GM21737 (cell line): ENCODE results near the gene STON2.

Experiments
- ATAC-seq: cut with Tn5 transposase; IDR thresholded peaks from one replicate; pipeline ENCODE4 v1.9.1; 2021; ENCODE audit warnings: mild to moderate bottlenecking, moderate library complexity; ENCODE audit not compliant: unreplicated experiment

Gene STON2

DNA sequence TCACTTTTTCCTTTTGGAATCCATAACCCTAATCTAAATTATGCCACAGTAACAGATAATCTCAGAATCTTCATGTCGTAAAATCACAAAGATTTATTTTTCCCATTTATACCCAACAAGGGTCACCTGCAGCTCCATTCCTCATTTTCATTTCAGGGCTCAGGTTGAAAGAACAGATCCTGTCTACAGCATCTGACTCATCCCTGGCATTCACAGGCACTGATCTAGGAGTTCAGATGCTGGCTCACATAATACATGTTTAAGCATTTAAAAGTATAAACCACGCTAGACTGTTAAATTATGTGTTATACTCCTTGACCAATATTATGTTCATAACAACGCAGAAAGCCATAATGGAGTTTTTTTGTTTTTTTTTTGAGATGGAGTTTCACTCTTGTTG, 58.3 kb downstream of the STON2 start:
- ATAC-seq: no peak

DNA sequence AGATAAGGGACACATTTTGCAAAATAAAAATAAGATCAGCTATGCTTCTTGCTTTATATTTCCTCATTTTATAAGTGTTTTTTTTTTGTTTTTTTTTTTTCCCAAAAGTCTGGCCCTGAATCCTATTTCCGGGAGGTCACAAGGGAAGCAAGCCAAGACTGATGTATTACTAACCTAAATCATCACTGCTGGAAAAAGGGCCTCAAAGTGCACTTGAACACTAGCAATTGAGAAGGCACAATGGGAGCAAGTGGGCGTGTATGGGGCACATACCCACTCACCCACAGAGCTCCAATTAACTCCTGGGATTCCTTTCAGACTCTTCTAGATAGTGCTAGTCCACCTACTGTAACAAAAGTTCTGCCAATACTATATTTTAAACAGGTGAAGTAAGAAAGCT, 58.8 kb downstream of the STON2 start:
- no peak for ATAC-seq

DNA sequence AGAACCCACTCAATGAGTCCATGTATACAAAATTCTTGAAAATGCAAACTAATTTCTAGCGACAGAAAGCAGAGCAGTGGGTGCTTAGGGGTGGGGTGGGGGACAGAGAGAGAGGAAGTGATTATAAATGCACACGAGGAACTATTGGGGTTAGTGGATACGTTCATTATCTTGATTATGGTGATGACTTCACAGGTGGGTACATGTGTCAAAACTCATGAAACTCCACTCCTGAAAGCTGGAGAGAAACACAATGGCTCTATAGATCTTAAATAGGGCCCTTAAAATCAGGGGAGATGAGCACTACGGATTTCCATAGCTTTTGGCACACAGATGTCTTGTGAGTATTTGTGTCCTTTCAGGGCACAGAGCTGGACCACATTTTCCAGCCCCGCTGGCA, 59.9 kb downstream of the STON2 start:
- ATAC-seq: no peak

DNA sequence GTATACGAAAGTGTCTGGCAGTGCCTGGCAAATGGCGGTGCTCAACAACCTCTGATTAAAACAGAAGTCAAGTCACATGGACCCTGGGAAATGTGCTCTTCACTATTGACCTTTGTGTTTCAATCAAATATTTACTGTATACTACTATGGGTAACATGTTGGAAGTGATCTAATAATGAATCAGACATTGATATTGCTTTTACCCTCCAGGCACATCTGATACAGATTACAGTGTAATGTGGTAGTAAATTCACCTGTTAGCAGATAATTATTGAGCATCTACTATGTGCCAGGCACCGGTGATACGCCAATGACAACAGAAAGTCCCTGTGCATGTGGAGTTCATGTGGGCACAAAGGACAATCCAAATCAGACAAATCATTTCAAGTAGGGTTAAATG, 63.1 kb downstream of the STON2 start:
- no peak for ATAC-seq

DNA sequence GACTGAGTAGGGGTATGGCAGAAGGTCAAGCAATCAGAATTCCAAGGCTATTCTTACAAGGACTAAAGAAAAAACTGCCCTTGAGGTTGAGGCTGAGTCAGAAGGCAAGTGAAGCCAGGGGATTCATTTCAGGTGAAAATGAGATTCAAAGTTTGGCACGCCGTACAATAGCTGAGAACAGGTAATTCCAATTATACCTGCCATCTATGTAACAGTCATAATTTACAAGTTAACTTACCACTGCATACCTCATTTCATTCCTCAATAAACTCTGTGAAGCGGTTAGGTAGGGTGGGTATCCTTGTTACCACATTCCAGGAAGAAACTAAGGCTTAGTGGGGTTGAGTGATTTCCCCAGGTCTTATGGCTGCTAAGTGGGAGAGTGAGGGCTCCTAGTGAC, 64.1 kb downstream of the STON2 start:
- no peak for ATAC-seq

DNA sequence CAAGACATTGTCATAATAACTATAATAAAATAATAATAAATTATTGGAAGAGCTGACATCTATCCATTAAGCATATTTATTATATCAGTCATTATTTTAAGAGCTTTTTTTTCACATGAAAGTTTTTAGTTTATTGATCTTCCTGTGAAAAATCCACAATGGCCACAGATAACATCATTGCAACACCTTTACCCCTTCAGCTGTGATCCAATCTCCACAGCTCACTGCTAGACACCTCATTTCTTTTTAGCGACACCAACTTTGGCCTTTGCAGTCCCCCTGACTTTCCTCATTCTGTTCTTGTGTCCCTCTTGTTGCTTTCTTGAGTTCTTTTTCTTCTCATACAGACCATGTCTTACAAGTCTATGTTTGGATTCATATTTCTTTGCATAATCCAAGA, 67.4 kb downstream of the STON2 start:
- ATAC-seq: no peak

DNA sequence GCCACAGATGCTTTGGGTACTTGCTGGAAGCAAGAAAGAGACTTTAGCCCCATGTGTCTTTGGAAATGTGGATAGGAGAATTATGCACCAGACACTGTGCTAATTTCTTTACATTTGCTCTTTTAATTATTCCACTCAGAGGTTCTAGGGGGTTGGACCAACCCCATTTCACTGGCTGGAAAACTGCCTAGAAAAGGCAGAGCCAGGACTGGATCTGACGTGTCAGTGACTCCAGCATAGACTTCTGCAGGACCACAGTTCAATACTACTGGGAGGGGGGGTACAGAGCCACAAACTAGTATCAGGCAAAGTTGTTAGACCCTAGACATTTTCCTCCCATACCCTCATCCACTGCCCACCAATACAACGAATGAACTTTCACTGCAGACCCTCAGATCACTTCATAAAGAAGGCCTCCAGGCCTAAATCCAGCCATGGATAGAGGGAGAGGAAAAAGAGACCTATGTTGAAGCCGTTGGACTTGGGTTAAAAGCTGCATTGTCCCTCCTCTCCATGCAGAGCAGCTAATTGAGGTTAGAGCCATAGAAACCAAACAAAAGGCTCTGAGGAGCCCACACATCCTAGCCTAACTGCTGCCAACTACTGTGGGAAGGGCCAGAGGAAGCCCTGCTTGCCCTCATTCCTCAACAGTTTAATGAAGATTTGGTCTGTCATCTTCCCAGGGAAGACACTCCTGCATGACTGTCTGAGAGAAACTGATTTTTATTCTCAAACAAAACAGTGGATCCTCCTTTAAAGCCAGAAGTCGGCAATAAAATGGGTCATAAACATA, 68.7 kb downstream of the STON2 start:
- ATAC-seq: no peak

DNA sequence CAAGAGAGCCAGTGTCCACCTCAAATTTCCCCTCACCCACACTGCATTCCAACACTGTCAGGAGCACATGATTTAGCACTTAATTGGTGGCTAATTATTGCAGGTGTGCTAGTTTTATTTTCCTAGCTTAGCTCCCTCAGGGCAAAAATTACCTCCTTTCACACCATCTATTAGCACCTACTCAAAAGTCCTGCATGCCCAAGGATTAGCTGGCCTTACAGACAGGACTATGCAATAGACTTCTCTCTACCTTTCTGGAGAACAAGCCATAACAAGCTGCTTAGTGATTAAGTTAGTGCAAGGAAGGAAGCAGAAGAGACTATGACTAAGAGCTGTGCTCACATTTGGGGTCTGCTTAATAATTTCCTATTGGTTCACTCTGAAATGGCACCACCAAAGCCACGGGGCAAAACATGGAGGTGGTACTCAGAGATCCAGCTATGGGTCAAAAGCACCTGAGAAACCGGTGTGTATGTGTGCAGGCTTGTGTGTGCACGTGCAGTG, 69.5 kb downstream of the STON2 start:
- ATAC-seq: no peak

DNA sequence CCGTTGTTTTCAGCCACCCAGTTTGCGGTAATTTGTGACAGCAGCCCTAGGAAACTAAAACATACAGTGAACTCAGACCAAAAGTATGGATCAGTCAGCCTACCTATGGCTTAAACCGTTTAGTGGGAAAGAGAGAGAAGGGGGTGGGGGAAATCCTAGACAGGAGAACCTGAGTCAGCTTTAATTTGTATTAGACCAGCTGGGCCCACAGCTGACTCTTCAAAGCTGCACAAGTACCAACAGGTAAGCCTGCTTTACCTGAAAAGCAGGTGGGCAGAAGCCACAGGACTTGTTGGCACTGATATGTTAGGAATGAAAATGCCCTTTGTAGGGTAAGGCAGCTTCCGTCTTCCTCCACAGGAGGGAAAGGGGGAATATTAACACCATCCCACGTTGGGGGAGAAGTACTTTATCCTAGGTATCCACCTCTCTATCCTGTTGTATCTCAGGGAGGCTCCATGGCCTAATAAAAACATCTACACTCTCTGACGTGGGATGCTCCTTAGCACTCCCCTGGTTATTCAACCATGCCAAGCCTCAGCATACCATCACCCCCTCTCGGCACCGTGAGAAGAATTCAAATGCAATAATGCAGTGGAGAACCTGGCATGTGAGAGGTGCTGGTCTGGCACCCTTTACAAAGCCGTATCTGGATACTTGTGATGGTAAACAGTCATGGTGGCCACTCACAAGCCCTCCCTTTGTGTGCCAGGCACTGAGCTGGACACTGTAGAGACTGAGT, 70.3 kb downstream of the STON2 start:
- no peak for ATAC-seq

DNA sequence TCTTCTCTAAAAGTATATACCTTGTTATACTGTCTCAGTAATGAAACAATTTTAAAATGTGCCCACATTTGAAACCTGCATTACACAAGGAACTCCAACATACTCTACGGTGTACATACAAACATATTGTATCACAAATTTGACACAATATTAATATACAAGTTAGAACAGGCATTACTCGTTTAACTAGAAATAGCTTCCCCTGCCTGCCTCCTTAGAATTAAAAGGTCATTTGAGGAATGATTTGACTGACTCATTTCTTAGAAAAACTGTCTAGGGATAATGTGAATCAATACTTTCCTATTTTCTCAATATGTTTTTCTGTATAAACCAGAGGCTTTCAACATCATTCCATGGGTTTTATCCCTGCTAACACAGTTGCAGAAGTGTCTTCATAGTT, 73.7 kb downstream of the STON2 start:
- no peak for ATAC-seq

DNA sequence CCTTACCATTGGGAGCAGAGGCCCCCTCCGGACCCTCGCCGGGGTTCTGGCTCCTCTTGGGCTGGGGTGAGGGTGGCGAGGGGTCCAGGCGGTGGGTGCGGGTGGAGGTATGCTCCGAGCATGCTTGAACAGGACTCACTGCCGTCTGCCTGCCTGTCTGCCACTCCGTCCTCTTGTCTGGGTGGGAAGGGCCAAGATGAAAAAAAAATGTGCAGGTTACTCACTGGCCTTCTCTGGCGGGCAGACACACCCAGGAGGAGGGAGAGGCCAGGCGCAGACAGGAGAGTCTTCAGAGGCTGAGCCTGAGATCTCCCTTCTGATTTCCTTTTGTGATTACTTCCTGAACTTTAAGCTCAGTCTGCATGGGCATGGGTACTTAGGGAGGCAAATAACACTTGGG, 76.1 kb downstream of the STON2 start:
- ATAC-seq: no peak

DNA sequence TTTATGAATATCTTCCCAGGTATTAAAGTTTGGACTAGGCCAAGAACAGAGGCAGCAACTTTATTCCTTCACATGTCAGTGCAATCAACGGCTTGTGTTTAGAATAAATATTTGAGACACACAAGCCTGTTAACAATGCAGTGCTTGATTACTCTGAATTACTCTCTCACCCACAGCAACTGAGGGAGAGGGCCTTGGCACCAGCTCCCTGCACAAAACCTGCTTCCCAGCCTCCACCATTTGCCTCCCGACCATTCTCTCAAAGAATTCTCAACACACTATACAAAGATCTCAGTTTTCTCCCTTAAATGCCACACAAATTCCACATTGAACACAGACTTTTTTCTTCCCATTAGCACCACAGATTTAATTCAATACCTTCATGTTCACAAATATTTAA, 77.0 kb downstream of the STON2 start:
- no peak for ATAC-seq

DNA sequence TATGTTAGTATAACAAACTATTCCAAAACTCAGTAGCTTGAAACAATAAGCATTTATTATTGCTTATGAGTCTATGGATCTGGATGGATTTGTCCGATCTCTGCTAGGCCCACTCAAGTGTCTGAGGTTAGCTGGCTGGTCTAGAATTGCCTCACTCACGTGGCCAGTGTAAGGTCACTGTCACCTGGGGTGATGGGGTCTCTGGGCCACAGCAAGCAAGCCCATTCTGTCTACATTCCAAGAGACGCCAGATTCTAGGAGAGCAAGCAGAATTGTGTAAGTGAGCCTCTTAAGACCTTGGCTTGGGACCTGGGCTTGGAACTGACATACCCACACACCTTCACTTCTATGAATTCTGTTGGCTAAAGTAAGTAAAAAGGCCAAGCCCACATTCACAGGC, 80.2 kb downstream of the STON2 start:
- no peak for ATAC-seq

DNA sequence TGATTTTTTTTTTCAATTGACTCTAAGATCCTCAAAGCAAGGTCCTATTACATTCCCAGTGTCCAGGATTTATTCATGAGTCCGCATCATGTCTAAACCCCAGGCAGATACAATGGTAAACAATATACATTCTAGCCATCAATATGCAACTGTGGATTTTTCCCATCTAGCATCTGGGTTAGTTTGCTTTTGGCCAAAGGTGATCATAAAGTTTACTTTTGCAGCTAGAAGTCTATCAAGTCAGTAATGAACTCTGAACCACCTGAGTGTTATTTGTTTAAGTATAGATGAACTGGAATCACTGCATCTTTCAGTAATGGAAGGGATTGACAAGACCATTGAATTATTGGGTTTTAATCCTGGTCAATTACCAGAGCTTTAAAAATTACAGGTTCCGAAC, 80.8 kb downstream of the STON2 start:
- ATAC-seq: no peak

DNA sequence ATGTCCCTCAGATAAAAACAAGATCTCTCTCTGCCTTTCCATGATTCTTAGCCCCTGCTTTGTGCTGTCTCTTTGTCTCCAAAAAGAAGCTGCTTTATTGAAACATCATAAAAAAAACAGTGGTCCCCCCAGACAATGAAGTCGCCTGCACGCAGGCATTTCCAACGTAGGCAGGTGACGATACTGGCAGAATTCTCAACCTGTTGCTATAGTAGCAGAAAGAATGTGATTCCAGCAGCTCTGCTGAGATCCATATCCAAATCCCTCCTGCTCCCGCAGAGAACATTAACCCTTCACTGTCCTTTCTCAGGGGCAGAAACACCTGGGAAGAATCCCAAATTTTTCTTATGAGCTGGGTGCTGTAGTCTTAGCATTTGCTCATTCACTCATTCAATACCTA, 84.8 kb downstream of the STON2 start:
- ATAC-seq: no peak

DNA sequence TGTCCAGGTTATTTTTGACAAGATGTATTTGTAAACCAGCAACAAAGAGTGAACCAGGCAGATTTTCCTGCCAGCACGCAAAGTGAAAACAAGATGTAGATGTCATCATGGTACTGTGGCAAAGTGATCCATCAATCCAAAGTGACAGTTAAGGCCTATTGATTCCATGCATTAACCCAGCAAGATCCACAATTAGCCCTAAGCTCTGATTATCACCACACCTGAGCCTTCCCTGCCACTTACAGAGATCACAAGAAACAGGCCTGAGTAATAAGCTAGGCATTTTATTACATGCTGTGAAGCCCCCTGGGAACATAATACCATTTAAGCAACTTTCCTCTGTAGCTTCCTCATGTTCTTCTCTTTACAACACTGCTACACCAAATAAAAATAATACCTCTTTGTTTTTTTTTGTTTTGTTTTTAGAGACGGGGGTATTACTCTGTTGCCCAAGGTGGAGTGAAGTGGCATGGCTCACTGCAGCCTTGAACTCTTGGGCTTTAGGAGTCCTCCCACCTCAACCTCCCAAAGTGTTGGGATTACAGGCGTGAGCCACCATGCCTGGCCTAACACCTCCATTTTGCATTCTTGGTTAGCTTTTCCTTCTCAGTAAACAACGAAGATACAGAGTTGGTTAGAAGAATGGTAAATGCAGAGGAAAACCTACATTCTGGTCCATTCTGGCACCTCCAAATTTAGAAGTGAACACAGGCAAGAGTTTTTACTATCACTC, 85.5 kb downstream of the STON2 start:
- ATAC-seq: no peak

DNA sequence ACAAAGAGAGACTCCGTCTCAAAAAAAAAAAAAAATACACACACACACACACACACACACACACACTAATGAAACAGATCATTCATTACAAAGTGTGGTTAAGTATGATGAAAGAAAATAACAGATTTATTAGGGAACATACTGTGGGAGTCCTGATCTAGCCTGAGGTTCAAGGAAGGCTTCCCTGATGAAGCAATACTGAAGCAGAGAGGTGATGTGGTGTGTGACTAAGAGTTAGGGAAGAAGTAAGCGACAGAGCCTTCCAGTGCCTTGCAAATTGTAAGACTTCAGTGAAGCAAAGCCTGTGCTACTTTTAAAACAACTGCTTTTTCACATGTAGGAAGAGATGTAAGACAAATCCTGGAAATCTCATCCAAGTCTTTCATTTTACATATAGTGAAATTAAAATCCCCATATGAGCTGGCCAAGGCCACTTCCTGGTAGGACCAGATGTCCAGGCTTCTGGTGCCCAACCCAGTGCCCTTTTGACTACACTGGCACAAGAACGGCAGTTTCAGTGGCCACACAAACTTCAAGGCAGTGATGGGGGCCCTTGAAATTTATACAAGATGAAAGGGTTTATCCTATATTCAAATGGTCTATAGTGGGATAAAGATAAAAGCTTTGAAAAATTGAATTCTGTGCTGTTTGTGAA, 86.2 kb downstream of the STON2 start:
- ATAC-seq: no peak

DNA sequence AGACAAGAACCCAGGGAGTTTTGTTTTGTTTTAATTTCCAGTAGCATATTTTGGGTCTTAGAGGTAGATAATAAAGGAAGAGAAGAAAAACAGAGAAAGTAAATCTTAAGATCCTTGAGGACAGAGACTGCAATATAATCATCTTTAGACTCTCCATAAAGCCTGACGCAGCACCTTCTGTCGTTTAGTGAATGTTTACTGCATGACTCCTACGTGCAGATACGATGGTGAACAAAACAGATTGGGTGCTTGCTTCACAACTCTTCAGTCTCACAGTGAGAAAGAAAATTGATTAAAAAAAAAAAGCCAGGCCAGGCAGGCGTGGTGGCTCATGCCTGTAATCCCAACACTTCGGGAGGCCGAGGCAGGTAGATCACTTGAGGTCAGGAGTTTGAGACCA, 86.9 kb downstream of the STON2 start:
- ATAC-seq: no peak

DNA sequence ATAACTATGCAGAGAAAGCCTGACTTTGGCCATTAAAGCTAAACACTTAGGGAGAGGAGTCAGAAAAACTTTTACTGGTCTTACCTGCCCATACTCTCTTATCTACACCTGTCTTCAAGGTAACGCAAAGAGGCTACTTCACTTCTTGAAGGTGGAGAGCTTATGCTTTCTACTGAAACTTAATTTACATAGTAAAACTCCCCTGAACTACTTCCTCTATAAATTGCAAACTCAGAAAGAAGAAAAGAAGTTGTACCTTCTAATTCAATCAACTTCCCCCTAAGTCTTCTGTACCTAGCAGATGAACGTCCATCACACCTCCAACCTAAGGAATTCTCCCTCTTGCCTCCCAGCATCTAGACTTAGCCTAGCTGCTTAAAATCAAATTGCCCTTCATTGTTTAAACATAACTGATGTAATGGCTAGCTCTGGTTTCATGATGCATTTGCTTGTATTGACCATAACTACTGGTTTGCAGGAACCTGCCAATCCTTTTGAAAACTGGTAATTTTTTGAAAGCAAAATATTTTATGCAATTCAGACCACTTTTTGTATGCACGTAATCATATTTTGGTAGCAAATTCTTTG, 87.7 kb downstream of the STON2 start:
- no peak for ATAC-seq

DNA sequence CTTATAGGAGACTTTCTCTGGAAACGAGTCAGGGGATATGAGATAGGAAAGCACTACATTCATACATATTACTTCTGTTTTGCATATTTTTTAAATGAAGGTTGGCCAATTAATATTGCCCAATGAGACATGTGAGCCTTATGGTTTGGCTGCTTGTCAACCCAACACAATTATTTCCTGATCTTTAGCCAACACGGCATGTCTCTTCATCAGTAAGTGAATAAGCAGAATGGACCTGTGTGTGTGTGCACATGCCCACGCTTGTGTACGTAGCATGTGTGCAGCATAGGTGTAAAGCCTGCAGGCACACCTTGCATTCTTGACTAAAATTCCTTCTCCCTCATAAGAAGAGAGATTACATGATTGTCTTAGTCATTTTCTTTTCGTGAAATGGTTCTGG, 88.3 kb downstream of the STON2 start:
- ATAC-seq: no peak

DNA sequence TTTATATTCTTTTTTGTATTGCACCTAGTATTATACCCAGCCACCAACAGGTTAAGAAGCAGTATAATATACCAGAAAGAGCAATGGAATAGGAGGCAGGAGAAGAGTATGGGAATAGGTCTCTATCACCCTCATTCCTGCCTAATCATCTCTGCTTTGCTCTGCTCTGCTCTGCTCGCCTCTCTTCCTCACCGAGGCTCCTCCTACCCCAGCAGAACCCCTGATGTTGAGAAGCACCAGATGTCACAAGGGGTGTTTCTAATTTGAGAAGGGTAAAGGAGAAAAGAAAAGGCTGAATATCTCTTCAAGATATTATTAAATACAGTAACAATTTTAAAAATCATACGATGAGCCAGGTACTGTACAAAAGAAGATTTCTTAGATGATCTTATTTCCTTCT, 89.0 kb downstream of the STON2 start:
- ATAC-seq: no peak
